Inflammatory macrophage treated with lipopolysaccharide for 1 hour (primary cell): ENCODE data around the gene ASPSCR1.
A peak's percentile ranks its signal among the peaks of the same experiment; 100 is the strongest.

Experiments used
- DNase-seq, 2 donors: peaks; one replicate each; pipeline ENCODE4 v3.0.0-alpha.2; 2020 to 2022

Gene ASPSCR1

DNA sequence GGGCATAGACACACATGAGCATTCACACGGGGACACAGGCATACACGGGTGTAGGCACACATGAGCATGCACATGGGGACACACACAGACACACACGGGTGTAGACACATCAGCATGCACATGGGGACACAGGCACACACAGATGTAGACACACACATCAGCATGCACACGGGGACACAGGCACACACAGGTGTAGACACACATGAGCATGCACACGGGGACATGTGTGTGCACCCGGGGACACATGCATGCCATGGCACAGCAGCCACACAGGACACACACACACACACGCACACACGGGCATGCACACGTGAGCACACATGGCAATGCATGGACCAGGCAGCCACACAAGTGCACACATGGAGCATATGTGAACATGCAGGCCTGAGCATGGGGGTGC lies 65.2 kb downstream of the ASPSCR1 start:
- no peak for DNase-seq

DNA sequence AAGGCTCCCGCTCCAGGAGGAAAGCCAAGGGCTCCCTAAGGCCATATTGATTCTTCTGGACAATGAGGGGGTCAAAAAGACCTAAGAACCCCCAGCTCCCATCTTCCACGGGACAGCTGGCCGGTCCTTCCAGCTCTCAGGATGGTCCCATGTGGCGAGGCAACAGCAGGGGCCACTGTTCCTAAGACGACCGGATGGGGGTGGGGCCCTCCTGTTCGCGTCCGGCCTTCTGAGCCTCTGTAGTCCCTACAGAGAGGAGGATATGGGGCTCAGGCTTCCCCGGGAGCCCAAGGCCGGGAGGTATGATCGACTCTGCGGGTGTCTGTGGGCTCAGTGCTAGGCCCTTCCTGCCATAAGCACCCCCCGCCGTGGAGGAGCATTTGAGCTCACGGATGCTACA lies 66.1 kb downstream of the ASPSCR1 start:
- no peak for DNase-seq

DNA sequence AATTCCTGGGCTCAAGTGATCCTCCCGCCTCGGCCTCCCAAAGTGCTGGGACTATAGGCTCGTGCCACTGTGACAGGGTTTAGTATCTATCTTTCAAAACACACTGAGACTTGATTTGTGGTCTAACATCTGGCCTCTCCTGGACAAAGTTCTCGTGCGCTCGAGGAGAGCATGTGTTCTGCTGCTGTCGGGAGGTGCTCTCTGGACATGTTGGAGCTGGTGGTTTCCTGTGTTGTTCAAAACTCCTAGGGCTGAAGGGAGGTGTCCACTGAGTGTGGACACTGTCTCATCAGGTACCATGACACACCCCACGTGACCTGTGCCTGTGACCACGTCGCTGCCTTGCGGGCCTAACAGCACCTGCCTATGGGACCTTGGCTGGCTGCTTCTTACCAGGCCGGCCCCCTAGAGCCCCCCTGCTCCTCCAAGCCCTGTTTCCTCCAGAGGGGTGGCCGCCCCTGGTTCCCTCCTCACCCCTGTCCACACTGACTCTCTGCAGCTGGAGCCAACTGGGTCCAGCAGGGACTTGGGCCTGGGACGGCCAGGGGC lies 68.6 kb downstream of the ASPSCR1 start:
- no peak for DNase-seq

DNA sequence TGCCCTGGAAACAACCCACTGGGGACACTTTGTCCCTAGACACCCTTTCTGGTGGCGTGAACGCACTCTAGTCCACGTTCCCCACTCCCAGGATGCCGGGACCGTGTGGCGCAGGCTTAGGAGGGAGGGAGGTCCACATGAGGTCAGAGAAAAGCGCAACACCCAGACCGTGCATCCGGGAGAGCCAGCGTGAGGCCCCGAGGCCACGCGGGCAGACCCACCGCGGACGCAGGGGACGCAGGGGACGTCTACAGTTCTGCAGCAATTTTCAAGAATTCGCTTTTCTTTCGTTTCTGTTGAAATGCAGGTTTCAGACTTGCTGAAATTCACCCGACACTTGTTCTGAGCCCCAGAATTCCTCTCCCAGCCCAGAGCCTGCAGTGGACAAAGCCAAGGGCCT lies 69.5 kb downstream of the ASPSCR1 start:
- no peak for DNase-seq

DNA sequence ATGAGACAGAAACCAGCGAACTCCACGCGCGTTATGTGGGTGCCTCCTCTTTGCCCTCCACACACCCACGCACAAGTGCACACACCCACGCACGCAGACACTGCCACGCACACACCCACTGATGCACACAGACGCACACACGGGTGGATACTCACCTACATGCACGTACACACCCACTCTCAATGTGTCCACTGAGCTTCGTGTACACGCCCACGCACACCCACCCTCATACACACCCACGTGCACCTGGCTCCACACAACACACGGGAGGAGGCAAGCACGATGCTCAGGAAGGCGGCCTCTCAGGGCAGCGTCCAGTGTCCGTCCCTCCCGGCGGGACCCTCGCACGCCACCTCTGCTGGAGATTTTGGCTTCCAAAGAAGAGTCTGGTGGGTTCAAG lies 70.0 kb downstream of the ASPSCR1 start:
- no peak for DNase-seq

DNA sequence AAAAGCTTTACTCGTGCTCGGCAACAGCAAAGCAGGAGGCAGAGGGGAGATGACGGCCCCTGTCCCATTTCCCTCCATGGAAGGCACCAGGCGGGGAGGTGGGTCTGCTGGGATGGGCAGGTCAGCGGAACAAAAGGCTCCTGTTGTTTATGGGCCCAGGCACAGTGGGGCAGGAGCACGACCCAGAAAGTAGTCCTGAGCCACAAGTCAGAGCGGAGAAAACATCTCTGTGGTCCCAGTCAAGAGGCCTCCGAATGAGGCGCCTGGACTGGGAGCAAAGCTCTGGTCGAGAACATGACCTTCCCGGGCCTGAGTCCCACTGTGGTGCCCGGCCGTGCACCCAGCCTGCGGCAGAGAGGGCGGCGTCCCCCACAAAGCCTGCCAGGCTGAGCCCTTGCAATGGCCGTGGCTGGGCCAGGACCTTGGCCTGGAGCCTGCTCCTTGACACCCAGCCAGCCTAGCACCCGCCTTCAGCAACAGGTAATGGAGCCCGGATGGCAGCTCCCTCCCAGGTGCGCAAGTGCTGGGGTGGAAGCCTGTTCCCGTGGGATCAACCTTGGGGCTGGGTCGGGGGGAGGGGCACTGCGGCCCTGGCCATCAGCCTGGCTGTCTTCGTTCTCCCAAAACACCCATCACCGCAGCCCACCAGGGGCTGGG lies 70.6 kb downstream of the ASPSCR1 start:
- no peak for DNase-seq

DNA sequence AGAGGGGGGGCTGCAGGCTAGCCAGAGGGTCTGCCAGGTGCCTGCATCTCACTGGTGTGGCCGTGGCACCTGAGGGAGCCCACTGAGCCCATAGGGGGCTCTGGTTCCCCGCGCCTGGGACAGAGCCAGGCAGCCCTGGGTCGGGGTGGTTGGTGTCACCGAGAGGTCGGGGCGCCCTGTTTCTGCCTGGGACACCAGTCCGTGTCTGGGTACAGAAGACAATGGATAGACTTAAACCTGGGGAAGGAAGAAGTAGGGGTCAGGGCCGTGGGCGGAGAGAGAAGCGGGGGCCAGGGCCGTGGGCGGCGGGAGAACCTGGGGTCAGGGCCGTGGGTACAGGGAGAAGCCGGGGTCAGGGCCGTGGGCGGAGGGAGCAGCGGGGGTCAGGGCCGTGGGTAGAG lies 71.1 kb downstream of the ASPSCR1 start:
- no peak for DNase-seq

DNA sequence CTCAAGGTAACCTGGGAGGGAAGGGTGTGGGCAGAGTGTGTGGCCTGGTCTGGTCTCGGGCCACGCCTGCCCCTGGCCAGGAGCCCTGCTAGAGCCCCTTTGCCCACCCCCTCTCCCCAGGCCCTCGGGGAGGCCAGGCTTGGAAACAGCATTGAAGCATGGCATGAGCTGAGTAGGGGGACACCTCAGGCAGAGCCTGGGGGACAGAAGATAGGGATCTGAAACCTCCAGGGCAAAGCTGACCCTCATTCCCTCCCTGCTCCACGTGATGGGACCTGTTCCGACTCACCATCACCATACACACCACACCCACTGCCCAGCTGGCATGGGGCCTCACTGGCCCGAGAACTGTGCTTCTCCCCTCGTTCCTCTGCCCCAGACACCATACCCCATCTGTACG lies 71.7 kb downstream of the ASPSCR1 start:
- DNase-seq: no peak

DNA sequence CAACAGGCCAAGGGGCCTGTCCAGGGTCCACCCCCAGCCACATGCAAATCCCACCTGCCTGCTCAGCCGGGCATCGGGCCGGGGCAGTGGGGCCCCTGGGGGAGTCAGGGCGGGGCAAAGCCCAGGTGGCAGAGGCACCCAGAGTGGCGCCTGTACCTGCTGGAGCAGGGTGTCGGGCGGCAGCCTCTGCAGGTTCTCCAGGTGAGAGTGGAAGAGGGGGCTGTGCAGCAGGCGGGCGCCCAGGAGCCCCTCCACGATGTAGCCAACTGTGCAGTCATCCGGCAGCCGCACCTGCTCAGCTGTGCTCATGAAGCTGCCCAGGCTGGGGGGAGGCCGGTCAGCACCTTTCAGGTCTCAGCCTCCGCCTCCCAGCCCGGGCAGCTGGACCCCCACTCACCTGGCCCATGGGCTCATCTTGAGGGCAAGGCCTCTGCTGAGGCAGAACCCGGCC lies 72.1 kb downstream of the ASPSCR1 start:
- no peak for DNase-seq

DNA sequence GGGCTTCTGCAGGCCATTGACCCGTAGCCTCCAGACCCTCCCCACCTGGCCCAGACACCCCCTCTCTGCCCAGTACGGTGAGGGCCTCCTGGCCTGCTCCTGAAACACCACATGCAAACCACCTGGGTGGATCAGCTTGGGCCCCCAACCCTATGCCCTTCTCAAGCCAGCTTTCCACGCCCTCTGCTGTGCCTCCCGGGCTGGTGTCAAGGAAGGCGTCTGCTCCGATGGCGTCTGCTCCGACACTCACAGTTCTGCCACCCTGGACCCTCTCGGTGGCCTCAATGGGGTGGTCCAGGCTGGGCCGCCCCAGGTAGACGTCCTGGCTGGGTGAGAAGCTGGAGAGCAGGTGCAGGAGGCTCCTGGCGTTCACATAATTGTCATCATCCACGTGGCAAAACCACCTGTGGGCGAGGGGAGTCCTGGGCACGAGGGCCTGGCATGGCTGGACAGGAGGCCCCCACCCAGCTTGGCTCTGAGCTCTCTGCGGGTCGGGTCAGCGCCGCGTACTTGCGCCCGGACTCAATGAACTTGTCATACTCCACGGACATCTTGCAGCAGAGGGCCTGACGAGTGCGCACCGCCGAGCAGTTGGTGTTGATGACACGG lies 72.8 kb downstream of the ASPSCR1 start:
- DNase-seq: no peak

DNA sequence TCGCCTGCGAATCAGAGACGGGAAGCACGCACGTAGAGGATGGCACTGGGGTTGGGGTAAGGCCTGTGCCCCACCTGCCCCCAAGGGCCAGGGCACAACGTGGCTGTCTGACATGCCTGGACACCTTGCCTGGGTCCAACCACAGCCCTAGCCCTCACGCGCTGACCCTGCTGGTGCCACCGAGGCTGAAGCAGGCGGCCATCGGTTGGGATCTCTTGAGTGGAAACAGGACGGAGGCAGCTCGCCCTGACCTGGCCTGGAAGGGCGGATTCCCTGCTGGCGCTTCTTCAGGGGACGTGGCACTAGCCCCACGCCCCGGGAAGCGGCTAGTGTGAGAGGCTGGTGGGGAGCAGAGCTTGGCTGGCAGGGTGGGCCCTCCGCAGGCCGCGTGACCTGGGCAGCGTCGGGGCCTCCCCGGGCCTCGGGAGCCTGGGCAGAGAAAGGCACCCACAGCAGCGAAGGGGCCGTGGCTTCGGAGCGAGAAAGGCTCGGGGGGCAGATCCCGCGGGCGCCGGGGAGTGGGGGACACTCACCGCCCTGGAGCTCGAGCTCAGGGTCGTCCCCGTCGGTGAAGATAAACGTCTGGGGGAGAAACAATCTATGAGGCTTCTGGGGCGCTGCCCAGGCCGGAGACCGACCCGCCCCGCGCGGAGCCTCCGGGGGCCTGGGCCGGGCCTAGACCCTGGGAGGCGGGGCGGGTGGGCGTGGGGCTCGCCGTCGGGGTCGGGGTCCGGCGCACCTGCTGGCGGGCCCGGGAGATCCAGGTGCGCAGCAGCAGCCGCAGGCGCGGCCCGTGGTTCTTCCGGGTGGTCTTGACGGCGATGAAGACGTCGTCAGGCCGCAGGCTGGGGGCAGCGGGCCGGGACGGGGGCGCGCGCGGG lies 73.6 kb downstream of the ASPSCR1 start:
- DNase-seq: no peak

DNA sequence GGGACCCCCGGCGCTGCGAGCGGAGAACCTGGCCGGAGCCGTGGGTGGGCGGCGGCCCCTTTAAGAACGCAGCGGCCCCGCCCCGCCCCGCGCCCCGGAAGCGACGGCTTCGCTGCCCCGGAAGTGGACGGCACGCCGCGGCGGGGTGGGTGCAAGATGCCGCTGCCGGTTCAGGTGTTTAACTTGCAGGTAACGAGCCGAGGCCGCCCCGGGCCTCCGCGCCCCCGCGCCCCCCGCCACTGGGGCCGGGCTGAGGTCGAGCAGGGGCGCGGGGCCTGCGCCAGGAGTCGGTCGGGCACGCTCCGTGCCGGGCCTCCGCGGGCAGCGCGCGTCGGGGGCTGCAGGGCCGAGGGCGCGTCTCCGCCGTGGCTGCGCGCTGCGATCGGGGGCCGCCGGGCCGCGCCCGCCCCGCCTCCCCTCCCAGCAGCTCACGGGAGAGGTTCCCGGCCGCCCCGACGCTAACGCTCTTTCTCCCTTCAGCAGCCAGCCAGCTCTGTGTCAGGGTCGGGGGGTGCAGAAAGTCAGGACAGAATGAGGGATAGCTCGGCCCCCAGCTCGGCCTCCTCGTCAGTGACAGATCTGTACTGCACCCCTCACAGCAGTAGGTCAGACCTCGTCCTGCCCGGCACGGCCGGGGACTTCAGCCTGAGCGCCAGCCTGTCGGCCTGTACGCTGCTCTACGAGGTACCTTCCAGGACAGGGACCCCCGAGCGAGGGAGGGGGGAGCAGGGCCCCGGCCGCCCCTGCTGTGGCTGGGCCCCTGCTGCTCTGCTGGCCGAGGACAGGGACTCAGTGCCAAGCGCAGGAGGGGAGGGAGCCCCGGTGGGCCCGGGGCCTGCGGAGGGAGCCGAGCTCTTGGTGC lies 74.6 kb downstream of the ASPSCR1 start, which contains the start of the genes GPS1 and RFNG:
Gene GPS1, plus strand, starts transcription at position 123 of the 862 bp plus-strand sequence. Its CDS starts 34 bp downstream, at position 157.
Gene RFNG, minus strand, starts transcription at position 36 of the 862 bp plus-strand sequence. CDS start 45 bp downstream, outside the sequence.
- DNase-seq: peak; percentile 50 to 67

DNA sequence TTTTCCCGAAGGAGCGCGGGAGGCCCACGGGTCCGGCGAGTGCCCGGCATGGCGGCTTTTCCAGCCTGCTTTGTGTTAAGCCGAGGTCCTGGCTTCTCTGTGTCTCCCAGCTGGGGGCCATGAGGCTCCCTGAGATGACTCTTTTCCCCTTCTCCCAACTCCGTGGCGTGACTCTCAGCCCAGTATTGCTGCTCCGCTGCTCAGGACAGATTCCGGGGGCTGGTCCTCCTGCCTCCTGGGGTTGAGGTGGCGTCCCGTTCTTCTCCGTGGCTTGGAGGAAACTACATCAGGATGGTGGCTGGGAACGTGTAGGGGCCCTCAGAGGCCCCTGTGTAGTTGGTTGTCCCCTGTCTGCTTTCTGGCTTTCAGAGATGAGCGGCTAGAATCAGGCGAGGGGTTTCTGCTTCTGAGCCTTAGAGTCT lies 75.2 kb downstream of the ASPSCR1 start:
- no peak for DNase-seq

DNA sequence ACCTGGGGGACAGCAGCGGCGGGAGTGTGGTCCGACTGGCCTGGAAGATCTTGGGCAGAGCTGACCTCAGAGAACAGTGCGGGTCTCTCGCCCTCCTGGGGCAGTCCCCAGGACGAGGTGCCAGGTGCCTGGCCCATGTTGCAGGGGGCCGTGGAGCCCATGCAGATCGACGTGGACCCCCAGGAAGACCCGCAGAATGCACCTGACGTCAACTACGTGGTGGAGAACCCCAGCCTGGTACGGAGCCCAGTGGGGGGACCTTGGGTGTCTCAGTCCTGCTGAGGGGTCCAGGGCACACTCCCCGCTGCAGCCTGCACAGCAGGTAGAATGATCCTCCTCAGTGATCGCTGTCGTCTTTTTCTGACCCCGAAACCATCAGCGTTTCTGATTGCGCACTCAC lies 75.7 kb downstream of the ASPSCR1 start:
- no peak for DNase-seq

DNA sequence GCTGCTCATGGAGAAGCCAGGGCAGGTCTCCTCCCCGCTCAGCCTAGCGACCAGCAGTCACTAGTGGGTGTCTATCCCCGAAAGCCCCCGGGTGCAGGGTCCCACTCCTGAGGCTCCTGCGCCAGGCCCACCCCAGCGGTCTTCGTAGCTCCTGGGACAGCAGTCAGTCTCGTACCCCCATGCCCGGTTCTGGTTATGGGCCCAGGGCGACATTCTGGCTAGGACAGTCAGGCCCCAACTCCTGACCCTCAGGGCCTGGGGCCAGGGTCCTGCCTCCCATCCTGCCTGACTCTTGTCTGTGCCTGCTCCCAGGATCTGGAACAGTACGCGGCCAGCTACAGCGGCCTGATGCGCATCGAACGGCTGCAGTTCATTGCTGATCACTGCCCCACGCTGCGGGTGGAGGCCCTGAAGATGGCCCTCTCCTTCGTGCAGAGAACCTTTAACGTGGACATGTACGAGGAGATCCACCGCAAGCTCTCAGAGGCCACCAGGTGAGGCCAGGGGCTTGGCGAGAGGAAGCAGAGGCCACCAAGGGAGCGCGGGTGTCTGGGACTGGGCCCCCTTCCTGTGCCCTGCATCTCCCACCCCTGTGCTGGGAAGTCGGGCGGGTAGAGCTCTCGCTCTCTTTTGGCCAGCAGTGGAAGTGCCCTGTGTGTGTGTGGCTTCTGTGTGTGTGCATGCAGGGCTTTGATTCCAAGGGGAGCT lies 76.3 kb downstream of the ASPSCR1 start:
- no peak for DNase-seq

DNA sequence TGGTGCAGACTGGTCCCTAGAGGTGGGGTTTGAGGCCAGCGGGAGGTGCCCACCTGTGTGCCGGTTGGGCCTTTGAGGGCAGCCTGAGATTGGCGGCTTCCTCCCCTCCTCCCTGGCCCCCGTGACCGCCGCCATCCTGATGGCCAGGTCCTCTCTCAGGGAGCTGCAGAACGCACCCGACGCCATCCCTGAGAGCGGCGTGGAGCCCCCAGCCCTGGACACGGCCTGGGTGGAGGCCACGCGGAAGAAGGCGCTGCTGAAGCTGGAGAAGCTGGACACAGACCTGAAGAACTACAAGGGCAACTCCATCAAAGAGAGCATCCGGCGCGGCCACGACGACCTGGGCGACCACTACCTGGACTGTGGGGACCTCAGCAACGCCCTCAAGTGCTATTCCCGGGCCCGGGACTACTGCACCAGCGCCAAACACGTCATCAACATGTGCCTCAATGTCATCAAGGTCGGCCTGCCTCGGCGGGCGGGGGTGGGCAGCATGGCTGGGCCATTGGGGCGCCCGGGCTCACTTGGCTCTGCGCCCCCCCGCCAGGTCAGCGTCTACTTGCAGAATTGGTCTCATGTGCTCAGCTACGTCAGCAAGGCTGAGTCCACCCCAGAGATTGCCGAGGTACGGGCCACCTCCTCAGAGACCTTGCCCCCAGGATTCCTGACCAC lies 77.1 kb downstream of the ASPSCR1 start:
- no peak for DNase-seq

DNA sequence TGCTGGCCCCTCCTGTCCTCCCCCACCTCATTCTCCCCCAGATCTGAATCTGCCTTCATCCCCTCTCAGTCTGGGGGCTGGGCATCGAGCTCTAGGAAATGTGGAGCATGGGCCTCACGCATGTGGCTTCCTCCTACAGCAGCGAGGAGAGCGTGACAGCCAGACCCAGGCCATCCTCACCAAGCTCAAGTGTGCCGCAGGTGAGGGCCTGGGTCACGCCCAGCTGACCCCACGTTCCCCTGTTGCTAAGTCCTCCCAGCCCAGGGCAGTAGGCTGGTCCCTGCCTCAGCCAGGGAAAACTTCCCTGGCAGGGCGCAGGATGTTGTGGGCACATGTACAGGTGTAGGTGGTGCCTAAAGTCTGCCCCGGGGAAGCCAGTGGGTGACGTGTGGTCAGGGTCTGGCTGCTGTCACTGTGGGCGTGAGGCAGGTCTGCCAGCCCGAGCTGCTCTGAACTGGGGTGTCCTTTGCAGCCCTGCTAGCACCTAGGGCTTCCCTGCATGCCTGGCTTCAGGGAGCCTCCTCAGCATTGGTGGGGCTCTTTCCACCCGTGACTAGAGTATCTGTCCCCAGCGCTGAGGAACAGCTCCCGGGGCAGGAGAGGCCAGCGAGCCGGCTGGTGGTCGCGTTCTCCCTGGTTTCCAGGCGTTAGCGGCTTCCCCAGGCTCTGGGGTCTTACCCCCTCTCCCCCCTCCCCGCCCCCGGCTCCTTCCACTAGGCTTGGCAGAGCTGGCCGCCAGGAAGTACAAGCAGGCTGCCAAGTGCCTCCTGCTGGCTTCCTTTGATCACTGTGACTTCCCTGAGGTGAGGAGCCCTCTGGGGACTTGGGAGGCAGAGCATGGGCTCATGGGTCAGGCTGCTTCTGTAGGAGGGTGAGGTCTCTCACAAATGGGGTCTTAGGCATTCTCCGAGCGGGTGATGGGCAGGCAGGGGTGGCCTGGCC lies 77.9 kb downstream of the ASPSCR1 start:
- DNase-seq: no peak

DNA sequence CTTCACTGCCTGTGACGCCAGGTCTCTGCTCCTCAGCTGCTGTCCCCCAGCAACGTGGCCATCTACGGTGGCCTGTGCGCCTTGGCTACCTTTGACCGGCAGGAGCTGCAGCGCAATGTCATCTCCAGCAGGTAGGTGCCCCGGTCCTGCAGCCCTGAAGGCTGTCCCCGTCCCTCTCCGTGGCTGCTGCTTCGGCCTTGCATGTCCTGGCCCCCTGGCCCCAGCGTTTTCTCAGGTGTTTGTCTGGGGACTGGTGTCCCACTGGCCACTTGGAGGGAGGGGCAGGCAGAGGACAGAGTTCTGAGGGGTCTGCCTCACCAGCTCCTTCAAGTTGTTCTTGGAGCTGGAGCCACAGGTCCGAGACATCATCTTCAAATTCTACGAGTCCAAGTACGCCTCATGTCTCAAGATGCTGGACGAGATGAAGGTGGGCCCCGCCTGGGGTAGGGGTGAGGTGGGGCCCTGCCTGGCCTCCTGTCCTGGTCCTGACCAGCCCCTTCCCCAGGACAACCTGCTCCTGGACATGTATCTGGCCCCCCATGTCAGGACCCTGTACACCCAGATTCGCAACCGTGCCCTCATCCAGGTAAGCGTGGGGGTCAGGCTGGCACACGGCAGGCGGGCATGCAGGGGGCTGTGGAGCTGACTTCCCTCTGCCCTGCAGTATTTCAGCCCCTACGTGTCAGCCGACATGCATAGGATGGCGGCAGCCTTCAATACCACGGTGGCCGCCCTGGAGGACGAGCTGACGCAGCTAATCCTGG lies 78.7 kb downstream of the ASPSCR1 start:
- no peak for DNase-seq
